Ishikawa (cell line): ENCODE results near the gene C1QL4.

Experiments used
- EP300 ChIP-seq: IDR thresholded peaks from 2 replicates; pipeline ENCODE4 v1.6.1; 2012; ENCODE audit warnings: borderline replicate concordance
- FOXM1 ChIP-seq: IDR thresholded peaks from 2 replicates; pipeline ENCODE4 v1.6.1; 2012; ENCODE audit warnings: low read depth, borderline replicate concordance
- NFIC ChIP-seq: IDR thresholded peaks from 2 replicates; pipeline ENCODE4 v1.6.1; 2012
- RAD21 ChIP-seq: IDR thresholded peaks from 2 replicates; pipeline ENCODE4 v1.6.1; 2012; ENCODE audit warnings: low read depth
- REST ChIP-seq: IDR thresholded peaks from 2 replicates; pipeline ENCODE4 v1.6.1; 2012; ENCODE audit warnings: low read depth, mild to moderate bottlenecking
- TAF1 ChIP-seq: IDR thresholded peaks from 2 replicates; pipeline ENCODE4 v1.6.1; 2012; ENCODE audit warnings: low read depth, mild to moderate bottlenecking
- YY1 ChIP-seq: IDR thresholded peaks from 2 replicates; pipeline ENCODE4 v1.6.1; 2012; ENCODE audit warnings: low read depth
- ZBTB7A ChIP-seq: IDR thresholded peaks from 2 replicates; pipeline ENCODE4 v1.6.1; 2012; ENCODE audit warnings: low read depth

- TF ChIP-seq RAD21 (no peak), NFIC (no peak), YY1 (no peak), FOXM1 (no peak), EP300 (no peak), REST (no peak), ZBTB7A (no peak), TAF1 (no peak)
Measured at GRCh38 chr12:49377386-49377785, 40.4 kb upstream of the C1QL4 start.
